Cardiac muscle cell (in vitro differentiated cells and primary cell): ENCODE results near the gene ABCB1. TPM values are rescaled to one million over a fixed set of nuclear protein-coding genes. Genes with fewer than 3 reads are reported as not detected.

Source experiments
- DNase-seq, 2 donors: peaks; one replicate each; pipeline versions ENCODE4 v3.0.0 to v3.0.0-alpha.2; 2010 to 2017; ENCODE audit warnings: low read depth in 1 of 2, low spot score in 1 of 2
- H3K27ac ChIP-seq: fragments of 200-600 bp; sonication (generic); 2 replicates; pipeline ENCODE4 v1.5.1; 2016
- H3K27me3 ChIP-seq: fragments of 200-600 bp; sonication (generic); 2 replicates; pipeline ENCODE4 v1.6.0; 2016; ENCODE audit warnings: control low read depth
- H3K36me3 ChIP-seq: fragments of 200-600 bp; sonication (generic); 2 replicates; pipeline ENCODE4 v1.5.1; 2016; ENCODE audit warnings: control low read depth
- H3K4me1 ChIP-seq: fragments of 200-600 bp; sonication (generic); 2 replicates; pipeline ENCODE4 v1.8.1; 2017; ENCODE audit warnings: low read depth, mild to moderate bottlenecking, mixed run types
- H3K4me3 ChIP-seq: fragments of 200-600 bp; sonication (generic); 2 replicates; pipeline ENCODE4 v1.5.1; 2016; ENCODE audit warnings: mild to moderate bottlenecking
- H3K9me3 ChIP-seq: fragments of 200-600 bp; sonication (generic); 2 replicates; pipeline ENCODE4 v1.5.1; 2017; ENCODE audit warnings: low read depth, mild to moderate bottlenecking, control low read depth
- polyA plus RNA-seq: library from polyadenylated mRNA; unstranded; fragments of >200 nt; fragmentation: Nextera tagmentation; extraction: Ambion mirVana; gene quantifications from 2 replicates; pipeline ENCODE4 v1.2.1, GENCODE V29; 2016
- total RNA-seq: library from RNA; depleted of rRNA; stranded (reverse); fragments of >200 nt; gene quantifications from 2 replicates; pipeline ENCODE4 v1.2.3, GENCODE V29; 2016
- TF ChIP-seq, protein P1 (sequence below): IDR thresholded peaks from 2 replicates; pipeline ENCODE4 v1.5.1; 2012; ENCODE audit warnings: low read depth, mild to moderate bottlenecking, low read length

ABCB1 gene
- total and polyA plus RNA-seq, 2 experiments from 2014 or later: not detected

DNA sequence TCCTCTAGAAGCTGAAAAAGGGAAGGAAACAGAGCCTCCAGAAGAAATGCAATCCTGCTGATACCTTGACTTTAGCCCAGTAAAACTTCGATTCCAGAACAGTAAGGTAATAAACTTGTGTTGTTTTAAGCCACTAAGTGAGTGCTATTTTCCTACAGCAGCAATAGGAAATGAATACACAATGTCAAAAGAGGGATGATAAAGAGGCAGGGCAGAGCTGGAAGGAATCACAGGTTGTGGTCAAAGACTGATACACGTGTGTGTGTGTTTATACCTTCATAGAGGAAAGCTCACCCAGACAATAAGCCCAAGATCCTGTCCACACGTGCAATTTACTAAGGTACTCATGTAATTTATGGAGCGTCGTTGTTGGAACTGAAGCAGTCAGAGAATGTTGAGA, 9.5 kb downstream of the ABCB1 start:
- H3K4me3 ChIP-seq: no peak overlapping the region
- H3K9me3 ChIP-seq: no peaks in the 10 kb centered on the region
- H3K4me1 ChIP-seq: no peaks in the 10 kb centered on the region
- H3K27ac ChIP-seq: no peak overlapping the region
- H3K27me3 ChIP-seq: peaks cover 10% of the 10 kb centered on the region
- H3K36me3 ChIP-seq: no peaks in the 10 kb centered on the region
- no peak for DNase-seq
- TF ChIP-seq, protein P1, sequence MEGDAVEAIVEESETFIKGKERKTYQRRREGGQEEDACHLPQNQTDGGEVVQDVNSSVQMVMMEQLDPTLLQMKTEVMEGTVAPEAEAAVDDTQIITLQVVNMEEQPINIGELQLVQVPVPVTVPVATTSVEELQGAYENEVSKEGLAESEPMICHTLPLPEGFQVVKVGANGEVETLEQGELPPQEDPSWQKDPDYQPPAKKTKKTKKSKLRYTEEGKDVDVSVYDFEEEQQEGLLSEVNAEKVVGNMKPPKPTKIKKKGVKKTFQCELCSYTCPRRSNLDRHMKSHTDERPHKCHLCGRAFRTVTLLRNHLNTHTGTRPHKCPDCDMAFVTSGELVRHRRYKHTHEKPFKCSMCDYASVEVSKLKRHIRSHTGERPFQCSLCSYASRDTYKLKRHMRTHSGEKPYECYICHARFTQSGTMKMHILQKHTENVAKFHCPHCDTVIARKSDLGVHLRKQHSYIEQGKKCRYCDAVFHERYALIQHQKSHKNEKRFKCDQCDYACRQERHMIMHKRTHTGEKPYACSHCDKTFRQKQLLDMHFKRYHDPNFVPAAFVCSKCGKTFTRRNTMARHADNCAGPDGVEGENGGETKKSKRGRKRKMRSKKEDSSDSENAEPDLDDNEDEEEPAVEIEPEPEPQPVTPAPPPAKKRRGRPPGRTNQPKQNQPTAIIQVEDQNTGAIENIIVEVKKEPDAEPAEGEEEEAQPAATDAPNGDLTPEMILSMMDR: no peak

DNA sequence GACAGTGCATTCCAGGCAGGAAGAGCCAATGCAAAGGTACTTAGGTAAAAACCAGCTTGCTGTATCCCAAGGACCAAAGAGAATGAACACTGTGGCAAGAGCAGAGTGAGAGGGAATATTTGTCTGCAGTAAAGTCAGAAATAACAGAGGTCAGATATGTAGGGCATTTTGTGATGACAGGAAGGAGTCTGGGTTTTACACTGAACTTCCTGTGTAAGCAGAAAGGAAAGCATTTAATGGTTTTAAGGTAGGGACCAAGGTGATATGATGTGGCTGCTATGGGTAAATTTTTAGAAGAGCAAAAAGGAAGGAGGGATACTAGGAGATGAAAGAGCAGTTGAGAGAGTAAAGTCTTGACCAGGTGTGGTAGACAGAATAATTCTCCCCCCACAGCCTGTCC, 10.1 kb downstream of the ABCB1 start:
- no peaks in the 10 kb centered on the region for H3K36me3 ChIP-seq
- H3K9me3 ChIP-seq: no peaks in the 10 kb centered on the region
- H3K27ac ChIP-seq: no peak overlapping the region
- peaks cover 4% of the 10 kb centered on the region for H3K27me3 ChIP-seq
- no peak for DNase-seq
- no peak overlapping the region for H3K4me3 ChIP-seq
- TF ChIP-seq, protein P1: no peak
- H3K4me1 ChIP-seq: no peaks in the 10 kb centered on the region

DNA sequence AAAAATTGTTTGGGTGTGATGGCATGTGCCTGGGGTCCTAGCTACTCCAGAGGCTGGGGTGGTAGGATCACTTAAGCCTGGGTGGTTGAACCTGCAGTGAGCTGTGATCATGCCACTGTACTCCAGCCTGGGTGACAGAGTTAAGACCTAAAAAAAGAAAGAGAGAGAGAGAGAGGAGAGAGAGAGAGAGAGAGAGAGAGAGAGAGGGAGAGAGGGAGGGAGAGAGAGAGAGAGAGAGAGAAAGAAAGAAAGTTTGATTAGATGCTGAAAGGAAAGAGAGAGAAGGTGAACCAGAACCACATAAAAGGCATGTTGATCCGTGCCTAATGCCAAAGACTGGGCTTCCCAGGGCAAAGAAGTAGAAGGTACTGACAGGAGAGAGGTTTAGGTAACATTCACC, 11.1 kb downstream of the ABCB1 start:
- Histone ChIP-seq H3K36me3 (no peaks in the 10 kb centered on the region), H3K27me3 (no peaks in the 10 kb centered on the region), H3K9me3 (no peaks in the 10 kb centered on the region), H3K4me3 (no peak overlapping the region), H3K4me1 (no peaks in the 10 kb centered on the region), H3K27ac (no peak overlapping the region)
- DNase-seq: no peak
- TF ChIP-seq, protein P1: no peak

DNA sequence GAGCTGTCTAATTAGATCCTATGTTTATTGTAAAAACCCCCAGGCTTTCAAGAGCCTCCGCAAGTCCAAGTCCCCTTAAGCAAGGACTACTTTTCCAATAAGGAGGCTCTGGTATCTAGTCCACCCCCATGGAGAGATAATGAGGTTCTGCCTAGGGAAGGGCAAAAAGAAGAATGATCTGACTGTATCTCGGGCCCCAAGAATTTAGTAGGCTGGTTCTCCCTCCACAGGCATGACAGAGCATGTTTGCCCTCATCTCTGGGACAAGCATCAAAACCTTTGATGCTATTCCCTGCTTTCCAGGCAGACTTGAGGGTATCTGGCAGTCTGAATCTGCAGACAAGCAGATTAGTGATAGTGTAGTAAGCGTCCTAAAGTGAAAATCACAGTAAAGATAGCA, 19.0 kb downstream of the ABCB1 start:
- TF ChIP-seq, protein P1: no peak
- Histone ChIP-seq H3K36me3 (no peaks in the 10 kb centered on the region), H3K9me3 (no peaks in the 10 kb centered on the region), H3K27me3 (no peaks in the 10 kb centered on the region), H3K27ac (no peak overlapping the region), H3K4me1 (no peaks in the 10 kb centered on the region), H3K4me3 (no peak overlapping the region)
- DNase-seq: no peak

DNA sequence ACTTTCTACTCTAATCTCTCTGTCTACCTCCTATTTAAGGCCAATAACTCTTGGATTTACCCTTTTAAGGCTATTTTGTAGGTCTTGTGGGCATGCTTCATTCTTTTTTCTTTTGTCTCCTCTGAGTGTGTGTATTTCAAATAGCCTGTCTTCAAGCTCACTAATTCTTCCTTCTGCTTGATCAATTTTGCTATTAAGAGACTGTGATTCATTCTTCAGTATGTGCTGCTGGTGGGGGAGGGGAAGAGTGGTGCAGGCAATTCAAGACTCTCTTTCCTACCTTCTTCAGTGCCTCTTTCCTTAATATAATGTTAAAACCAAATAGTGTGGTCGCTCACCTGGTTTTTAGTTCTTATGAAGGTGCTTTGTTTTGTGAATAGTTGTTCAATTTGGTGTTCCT, 20.0 kb downstream of the ABCB1 start:
- Histone ChIP-seq H3K4me3 (no peak overlapping the region), H3K4me1 (no peaks in the 10 kb centered on the region), H3K36me3 (no peaks in the 10 kb centered on the region), H3K27me3 (no peaks in the 10 kb centered on the region), H3K27ac (no peak overlapping the region), H3K9me3 (no peaks in the 10 kb centered on the region)
- TF ChIP-seq, protein P1: no peak
- DNase-seq: no peak

DNA sequence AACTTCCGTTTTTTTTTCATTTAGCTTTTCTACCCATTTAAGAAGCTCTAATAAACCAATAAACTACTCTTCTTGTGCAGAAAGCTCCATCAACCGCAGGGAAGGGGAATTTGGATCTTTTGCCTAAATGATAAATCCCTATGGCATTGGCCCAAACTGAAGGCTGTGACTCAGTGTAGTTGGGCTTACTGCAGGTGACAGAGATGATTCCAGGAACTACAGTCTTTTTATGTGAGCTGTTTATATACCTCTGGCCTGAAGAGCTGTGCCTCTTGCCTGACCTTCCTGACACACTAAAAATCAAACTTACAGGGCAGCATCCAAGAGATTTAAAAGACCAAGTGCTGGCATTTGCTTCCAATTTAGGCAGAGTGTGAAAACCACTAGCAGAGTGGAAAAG, 25.2 kb downstream of the ABCB1 start:
- Histone ChIP-seq H3K4me1 (no peaks in the 10 kb centered on the region), H3K27ac (no peak overlapping the region), H3K36me3 (no peaks in the 10 kb centered on the region), H3K9me3 (no peaks in the 10 kb centered on the region), H3K4me3 (no peak overlapping the region), H3K27me3 (no peaks in the 10 kb centered on the region)
- DNase-seq: no peak
- TF ChIP-seq, protein P1: no peak
